Heart left ventricle (tissue), 16 donors: ENCODE measurements around the gene DNAI7. TPM values are rescaled to one million over a fixed set of nuclear protein-coding genes. Genes with fewer than 3 reads are reported as not detected.

Experiments used
- ATAC-seq, 4 donors: fragments of 200-7000 bp; cut with Tn5 transposase; one replicate each; pipeline ENCODE4 v1.9.1; 2020 to 2022; ENCODE audit warnings: moderate library complexity in 4 of 4, mild to moderate bottlenecking in 3 of 4, moderate number of reproducible peaks in 1 of 4
- DNase-seq, 5 donors: peaks; one replicate each; pipeline ENCODE4 v3.0.0-alpha.2; 2020
- H3K27ac ChIP-seq, 12 donors: fragments of 200-600 bp; sonication (generic) in 4 of 12; one replicate each; pipeline versions ENCODE4 v1.5.0 to v1.8.0; 2016 to 2022; ENCODE audit warnings: mild to moderate bottlenecking in 2 of 12
- H3K27me3 ChIP-seq, 9 donors: fragments of 200-600 bp; sonication (generic) in 2 of 9; one replicate each; pipeline versions ENCODE4 v1.5.1 to v1.8.0; 2016 to 2022; ENCODE audit warnings: mild to moderate bottlenecking in 3 of 9
- H3K36me3 ChIP-seq, 9 donors: fragments of 200-600 bp; sonication (generic) in 2 of 9; one replicate each; pipeline versions ENCODE4 v1.5.0 to v1.8.0; 2018 to 2022; ENCODE audit warnings: mild to moderate bottlenecking in 2 of 9
- H3K4me1 ChIP-seq, 12 donors: fragments of 200-600 bp; sonication (generic) in 4 of 12; one replicate each; pipeline versions ENCODE4 v1.5.0 to v1.8.0; 2016 to 2022; ENCODE audit warnings: mild to moderate bottlenecking in 3 of 12
- H3K4me3 ChIP-seq, 12 donors: fragments of 200-600 bp; sonication (generic) in 4 of 12; one replicate each; pipeline versions ENCODE4 v1.5.0 to v1.8.0; 2017 to 2022; ENCODE audit warnings: mild to moderate bottlenecking in 9 of 12, moderate library complexity in 4 of 12
- H3K9me3 ChIP-seq, 12 donors: fragments of 200-600 bp; sonication (generic) in 4 of 12; one replicate each; pipeline versions ENCODE4 v1.5.0 to v1.8.0; 2016 to 2022; ENCODE audit warnings: mild to moderate bottlenecking in 1 of 12
- POLR2A ChIP-seq, 2 donors: fragments of 450-650 bp; IDR thresholded peaks; one replicate each; pipeline ENCODE4 v1.6.1; 2017; ENCODE audit warnings: antibody characterized with exemption in 2 of 2, mild to moderate bottlenecking in 2 of 2, moderate library complexity in 2 of 2
- WGBS, 4 donors: extraction: QIAGEN DNeasy Blood & Tissue Kit in 2 of 4; methylation state at CpG; one replicate each; pipeline versions ENCODE4 v1.1.5 to v1.1.7; 2013 to 2018; 5-methylcytosine and 5-hydroxymethylcytosine counted together
- intact Hi-C, 10 donors: fragments of 100-400 bp; cut with DNase I; formaldehyde crosslinking; loops; one replicate each; pipeline versions ENCODE4 v1.11.1 to v1.14.2; 2022
- polyA plus RNA-seq, 2 donors: library from polyadenylated mRNA; stranded (reverse); fragments of 200-250 nt; gene quantifications; one replicate each; pipeline ENCODE4 v1.2.3, GENCODE V29; 2013
- total RNA-seq, 9 donors: library from RNA; depleted of rRNA in 2 of 9; stranded (reverse); fragments of >200 nt in 2 of 9; fragmentation: NEBNext Ultra II Directional in 3 of 9; extraction: Animal tissue kit (Norgen Biotek cat#: 25700) in 3 of 9; gene quantifications; one replicate each; pipeline versions ENCODE4 v1.1.0 to v1.2.4, GENCODE V29; 2016 to 2023
- TF ChIP-seq, protein P1 (sequence below), 12 donors: fragments of 200-600 bp; sonication (generic) in 4 of 12; IDR thresholded peaks; one replicate each; pipeline versions ENCODE4 v1.5.0 to v1.8.0; 2018 to 2022; ENCODE audit warnings: antibody characterized with exemption in 12 of 12, mild to moderate bottlenecking in 5 of 12
- donor health status: ischemic (EF 13 %, LVEDD 7.1; RV severe dilation, severe dysfunction).
- donor health status: healthy with polysubstance abuse.
- donor health status: DM: no; HTN: yes; CAD: no.
- donor health status: DM: no; HTN: no; CAD: no.
- donor health status: ischemic (EF 25% LVEDD 6.9; RV normal size, moderate dysfunction).
- donor health status: ischemic (EF 25% LVEDD 5.7; RV mildly dilated, moderate dysfunction).
- donor health status: healthy.
- donor health status: DM: yes; HTN: yes; CAD: no.
- donor health status: ischemic (EF 35%, LVEDD 5.7; RV mildly dilated, moderate dysfunction).
- donor health status: nonischemic (EF 11% LVEDD 7.7; RV severe dilation, severe dysfunction).
- donor health status: DM: yes; HTN: yes; CAD: no.
- donor health status: PGD.
- donor health status: ischemic (EF 29% LVEDD 5.4; RV normal size, mild dysfunction).
- donor health status: nonischemic (EF 23%, LVEDD 6.1; RV moderate dilation, normal function).

DNAI7 gene
- total and polyA plus RNA-seq, 11 donors, result 0.10 to 1.9 (median 0.78) TPM; not detected in 1

GRCh38 chr12:25190793-25191192 is 4.2 kb downstream of the DNAI7 start:
- no peak for TF ChIP-seq POLR2A (IDR thresholded peaks at IDR 0.05)
- TF ChIP-seq, protein P1, sequence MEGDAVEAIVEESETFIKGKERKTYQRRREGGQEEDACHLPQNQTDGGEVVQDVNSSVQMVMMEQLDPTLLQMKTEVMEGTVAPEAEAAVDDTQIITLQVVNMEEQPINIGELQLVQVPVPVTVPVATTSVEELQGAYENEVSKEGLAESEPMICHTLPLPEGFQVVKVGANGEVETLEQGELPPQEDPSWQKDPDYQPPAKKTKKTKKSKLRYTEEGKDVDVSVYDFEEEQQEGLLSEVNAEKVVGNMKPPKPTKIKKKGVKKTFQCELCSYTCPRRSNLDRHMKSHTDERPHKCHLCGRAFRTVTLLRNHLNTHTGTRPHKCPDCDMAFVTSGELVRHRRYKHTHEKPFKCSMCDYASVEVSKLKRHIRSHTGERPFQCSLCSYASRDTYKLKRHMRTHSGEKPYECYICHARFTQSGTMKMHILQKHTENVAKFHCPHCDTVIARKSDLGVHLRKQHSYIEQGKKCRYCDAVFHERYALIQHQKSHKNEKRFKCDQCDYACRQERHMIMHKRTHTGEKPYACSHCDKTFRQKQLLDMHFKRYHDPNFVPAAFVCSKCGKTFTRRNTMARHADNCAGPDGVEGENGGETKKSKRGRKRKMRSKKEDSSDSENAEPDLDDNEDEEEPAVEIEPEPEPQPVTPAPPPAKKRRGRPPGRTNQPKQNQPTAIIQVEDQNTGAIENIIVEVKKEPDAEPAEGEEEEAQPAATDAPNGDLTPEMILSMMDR (IDR thresholded peaks at IDR 0.05), result no peak
- Histone ChIP-seq H3K27ac (no peak overlapping the region), H3K9me3 (no peaks in the 10 kb centered on the region), H3K27me3 (no peaks in the 10 kb centered on the region), H3K36me3 (no peaks in the 10 kb centered on the region), H3K4me3 (no peak overlapping the region), H3K4me1 (peaks cover 0 to 13% (median 6%) of the 10 kb centered on the region in 12 donors)
- ATAC-seq (no peak), DNase-seq (no peak)
- WGBS, 4 donors, result 87 to 97% (median 94%) methylated on average over 6 of the region's 6 CpGs
- intact Hi-C loops, result no loop called here

DNA sequence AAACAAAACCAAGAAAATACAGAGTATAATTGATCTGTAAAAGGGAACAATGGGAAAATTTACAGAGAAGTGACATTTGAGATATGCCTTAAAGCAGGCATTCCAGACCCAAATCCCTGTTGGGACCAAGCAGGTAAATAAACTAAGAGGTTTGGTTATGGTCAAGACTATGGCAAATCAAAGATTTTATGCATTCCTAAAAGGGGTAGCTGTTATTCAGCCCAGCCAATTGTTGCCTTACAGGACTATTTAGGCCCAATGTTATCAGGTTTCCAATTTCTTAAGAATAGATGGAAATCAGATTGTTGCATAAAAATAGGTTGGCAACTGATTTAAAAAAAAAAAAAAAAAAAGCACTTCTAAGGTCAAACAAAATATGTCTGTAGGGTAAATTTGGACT is 5.3 kb downstream of the DNAI7 start:
- intact Hi-C loops, result no loop called here
- no peaks in the 10 kb centered on the region for H3K9me3 ChIP-seq
- ATAC-seq, result no peak
- no peak for TF ChIP-seq POLR2A (IDR thresholded peaks at IDR 0.05)
- TF ChIP-seq, protein P1 (IDR thresholded peaks at IDR 0.05), result no peak
- peaks cover 0 to 8% (median 4%) of the 10 kb centered on the region in 12 donors for H3K4me1 ChIP-seq
- no peak overlapping the region for H3K4me3 ChIP-seq
- no peaks in the 10 kb centered on the region for H3K36me3 ChIP-seq
- no peaks in the 10 kb centered on the region for H3K27me3 ChIP-seq
- no peak overlapping the region for H3K27ac ChIP-seq
- no peak for DNase-seq

DNA sequence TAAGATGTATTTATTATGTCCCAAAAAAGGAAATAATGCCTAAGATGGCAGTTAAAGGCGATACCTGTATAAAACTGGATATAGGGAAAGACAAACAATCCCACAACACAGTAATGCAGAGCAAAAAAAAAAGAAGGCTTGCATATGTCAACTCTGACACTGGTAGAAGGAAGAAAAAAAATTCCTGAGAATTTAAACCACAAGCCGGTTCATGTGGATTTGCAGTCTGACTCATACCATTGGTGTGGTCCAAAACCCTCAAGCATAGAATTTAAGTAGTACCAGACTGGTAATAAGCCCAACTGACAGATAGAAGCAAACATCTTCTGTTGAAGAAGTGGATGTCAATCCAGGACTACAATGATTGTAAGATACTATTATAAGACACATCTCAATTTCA is 7.2 kb downstream of the DNAI7 start:
- ATAC-seq (no peak), DNase-seq (no peak)
- no peaks in the 10 kb centered on the region for H3K36me3 ChIP-seq
- WGBS, 4 donors, result 90 to 95% (median 92%) methylated on average over 2 of the region's 2 CpGs
- no peak overlapping the region for H3K27ac ChIP-seq
- no peaks in the 10 kb centered on the region for H3K4me1 ChIP-seq
- H3K4me3 ChIP-seq, result no peak overlapping the region
- H3K27me3 ChIP-seq, result no peaks in the 10 kb centered on the region
- TF ChIP-seq, protein P1 (IDR thresholded peaks at IDR 0.05), result no peak
- no peak for TF ChIP-seq POLR2A (IDR thresholded peaks at IDR 0.05)
- H3K9me3 ChIP-seq, result no peaks in the 10 kb centered on the region
- intact Hi-C loops, result no loop called here

DNA sequence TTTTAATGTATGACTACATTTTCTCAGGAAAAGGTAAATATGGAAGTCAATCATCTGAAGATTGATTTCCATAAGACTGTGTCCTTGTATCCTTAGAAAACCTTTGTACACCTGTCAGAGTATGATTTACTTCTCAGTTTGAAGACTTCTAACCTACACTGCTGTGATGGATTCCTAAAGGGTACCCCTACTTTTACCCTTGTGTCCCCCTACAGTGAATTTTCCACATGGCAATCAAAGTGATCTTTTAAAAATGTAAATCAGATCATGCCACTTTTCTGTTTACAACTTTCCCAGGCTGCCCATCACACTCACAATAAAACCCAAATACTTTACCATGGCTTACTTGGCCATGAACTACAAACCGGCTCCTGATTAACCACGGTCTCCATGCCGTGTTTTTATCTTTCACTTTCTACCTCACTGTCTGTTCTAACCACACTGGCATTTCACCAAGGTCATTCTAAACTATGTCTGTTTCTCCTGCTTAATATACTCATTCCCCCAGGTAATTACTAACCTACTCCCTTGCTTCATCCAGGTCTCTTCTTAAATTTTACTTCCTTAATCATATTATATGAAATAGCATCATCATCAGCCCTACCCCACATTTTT is 8.1 kb downstream of the DNAI7 start:
- no peaks in the 10 kb centered on the region for H3K36me3 ChIP-seq
- H3K4me1 ChIP-seq, result no peaks in the 10 kb centered on the region
- H3K27ac ChIP-seq, result no peak overlapping the region
- H3K27me3 ChIP-seq, result no peaks in the 10 kb centered on the region
- DNase-seq (no peak), ATAC-seq (no peak)
- WGBS, 4 donors, result 51 to 62% (median 57%) methylated on average over 3 of the region's 3 CpGs
- no peaks in the 10 kb centered on the region for H3K9me3 ChIP-seq
- H3K4me3 ChIP-seq, result no peak overlapping the region
- intact Hi-C loops, result no loop called here
- TF ChIP-seq, protein P1 (IDR thresholded peaks at IDR 0.05), result no peak
- no peak for TF ChIP-seq POLR2A (IDR thresholded peaks at IDR 0.05)
